GM19438 (cell line): ENCODE results near the gene CFAP97D2.
"Not testable (repeated sequence)": the region's sequence is repeated elsewhere in the genome, so short reads cannot be mapped to it uniquely, and the experiment has no call there.

Source experiments
- ATAC-seq: cut with Tn5 transposase; IDR thresholded peaks from one replicate; pipeline ENCODE4 v1.9.1; 2021; ENCODE audit warnings: low read depth; ENCODE audit not compliant: unreplicated experiment

Gene CFAP97D2

DNA sequence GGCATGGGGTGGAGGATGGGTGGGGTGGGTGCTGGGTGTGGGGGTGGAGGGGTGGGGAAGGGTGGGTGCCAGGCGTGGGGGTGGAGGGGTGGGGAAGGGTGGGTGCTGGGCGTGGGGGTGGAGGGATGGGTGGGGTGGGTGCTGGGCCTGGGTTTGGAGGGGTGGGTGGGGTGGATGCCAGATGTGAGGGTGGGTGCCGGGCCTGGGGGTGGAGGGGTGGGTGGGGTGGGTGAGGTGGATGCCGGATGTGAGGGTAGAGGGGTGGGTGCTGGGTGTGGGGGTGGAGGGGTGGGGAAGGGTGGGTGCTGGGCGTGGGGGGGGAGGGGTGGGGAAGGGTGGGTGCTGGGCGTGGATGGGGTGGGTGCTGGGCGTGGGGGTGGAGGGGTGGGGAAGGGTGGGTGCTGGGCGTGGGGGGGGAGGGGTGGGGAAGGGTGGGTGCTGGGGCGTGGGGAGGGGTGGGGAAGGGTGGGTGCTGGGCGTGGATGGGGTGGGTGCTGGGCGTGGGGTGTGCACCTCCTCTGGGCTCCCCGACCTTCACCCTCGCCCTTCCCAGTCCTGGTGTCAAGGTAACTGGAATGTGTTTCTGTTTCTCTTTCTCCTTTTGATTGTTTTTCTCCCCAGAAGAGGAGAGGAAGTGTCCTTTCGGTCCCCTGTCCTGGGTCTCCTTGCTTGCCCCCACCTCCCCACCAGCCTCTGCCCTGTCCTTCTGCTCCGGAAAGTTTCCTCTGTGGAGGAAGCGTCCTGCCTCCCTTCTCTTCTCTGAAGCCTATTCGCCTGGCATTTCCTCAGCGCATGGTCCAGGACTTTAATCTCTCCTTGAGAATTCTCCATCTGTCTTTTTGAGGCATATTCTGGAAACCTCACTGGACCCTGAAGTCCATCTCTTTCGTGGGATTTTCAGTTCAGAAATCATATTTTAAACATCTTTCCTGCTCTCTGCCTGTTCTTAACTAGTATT is 22.9 kb upstream of the CFAP97D2 start:
- ATAC-seq, result no peak

- ATAC-seq, result no peak
These were observed 21.1 kb upstream of the CFAP97D2 start for GRCh38 chr13:114157869-114158495.

DNA sequence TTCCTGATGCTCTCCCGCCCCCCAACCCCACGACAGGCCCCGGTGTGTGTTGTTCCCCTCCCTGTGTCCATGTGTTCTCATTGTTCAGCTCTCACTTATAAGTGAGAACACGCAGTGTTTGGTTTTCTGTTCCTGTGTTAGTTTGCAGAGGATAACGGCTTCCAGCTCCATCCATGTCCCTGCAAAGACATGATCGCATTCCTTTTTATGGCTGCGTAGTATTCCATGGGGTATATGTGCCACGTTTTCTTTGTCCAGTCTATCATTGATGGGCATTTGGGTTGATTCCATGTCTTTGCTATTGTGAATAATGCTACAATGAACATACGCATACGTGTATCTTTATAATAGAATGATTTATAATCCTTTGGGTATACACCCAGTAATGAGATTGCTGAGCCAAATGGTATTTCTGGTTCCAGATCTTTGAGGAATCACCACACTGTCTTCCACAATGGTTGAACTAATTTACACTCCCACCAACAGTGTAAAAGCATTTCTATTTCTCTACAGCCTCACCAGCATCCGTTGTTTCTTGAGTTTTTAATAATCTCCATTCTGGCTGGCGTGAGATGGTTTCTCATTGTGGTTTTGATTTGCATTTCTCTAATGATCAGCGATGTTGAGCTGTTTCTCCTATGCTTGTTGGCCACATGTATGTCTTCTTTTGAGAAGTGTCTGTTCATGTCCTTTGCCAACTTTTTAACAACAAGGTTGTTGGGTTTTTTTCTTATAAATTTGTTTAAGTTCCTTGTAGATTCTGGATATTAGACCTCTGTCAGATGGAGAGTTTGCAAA is 20.0 kb upstream of the CFAP97D2 start:
- not testable (repeated sequence) for ATAC-seq

- no peak for ATAC-seq
These were observed 18.0 kb upstream of the CFAP97D2 start for GRCh38 chr13:114161028-114161556.

- ATAC-seq, result no peak
These were observed 17.2 kb upstream of the CFAP97D2 start for GRCh38 chr13:114161644-114162532.

DNA sequence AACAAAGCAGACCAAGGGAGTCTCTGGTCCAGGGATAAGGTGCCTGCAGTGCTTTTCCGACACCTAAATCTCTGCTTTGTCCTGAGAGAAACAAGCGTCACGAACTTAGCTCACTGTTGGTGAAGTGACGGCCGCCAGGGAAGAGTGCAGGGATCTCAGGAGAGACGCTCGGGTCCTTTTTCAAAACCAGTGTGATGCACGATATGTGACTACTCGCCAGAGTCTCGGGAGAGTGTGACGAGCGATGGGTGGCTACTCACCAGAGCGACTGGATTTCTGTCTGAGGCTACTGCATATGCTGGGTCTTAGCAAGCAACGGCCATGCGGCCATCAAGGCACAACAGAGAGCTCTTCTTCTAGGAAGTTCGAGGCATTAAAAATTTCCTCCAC is 16.5 kb upstream of the CFAP97D2 start:
- ATAC-seq, result no peak

DNA sequence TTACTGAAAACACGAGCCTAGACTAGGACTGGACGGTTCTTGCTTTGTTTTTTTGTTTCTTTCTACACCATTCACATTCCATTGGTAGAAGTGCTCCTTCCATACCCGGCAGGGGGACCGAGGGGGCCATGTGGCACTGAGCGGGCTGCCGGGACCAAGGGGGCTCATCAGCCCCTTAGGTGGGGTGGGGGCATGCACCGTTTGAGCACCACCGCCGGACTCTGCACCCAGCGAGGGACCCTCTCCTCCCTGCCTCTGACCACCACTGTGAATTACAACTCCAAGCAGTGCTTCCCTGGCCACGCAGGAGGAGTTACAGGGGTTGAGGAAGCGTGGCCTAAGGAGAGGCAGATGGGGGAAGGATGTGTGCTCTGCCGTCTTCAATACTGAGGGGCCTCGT is 15.0 kb upstream of the CFAP97D2 start:
- ATAC-seq, result no peak

DNA sequence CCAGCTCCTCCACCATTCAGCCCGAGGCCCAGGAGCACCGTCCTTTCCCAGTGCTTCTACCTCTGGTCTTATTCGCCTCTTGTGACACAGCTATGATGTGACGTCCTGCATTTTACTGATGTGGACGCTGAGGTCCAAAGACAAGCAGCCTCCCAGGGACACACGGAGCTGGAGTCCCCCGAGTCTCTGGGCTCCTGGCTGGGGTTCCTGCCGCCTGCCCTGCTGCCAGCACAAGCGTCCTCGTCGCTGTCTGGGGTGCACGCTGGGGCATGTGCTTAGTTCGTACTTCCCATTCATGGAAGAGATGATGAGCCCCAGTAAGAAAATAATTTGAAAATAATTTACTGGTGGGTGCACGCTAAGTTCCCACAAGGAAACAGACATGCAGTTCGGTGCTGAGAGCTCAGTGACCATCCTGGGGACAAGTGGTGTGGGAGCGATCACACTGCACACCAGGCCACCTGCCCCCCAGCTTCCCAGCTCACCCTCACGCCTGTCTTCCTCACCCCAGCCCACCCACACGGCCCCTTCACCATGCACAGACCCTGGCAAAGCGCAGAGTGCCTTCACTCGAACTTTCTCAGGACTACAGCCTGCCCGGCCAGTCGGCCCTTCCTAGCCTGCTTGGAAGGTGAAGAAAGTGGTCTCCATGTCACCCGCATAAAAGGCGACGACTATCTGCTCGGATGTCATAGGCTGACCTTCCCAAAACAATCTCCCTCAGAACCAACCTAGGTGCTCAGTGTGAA is 14.2 kb upstream of the CFAP97D2 start:
- no peak for ATAC-seq

DNA sequence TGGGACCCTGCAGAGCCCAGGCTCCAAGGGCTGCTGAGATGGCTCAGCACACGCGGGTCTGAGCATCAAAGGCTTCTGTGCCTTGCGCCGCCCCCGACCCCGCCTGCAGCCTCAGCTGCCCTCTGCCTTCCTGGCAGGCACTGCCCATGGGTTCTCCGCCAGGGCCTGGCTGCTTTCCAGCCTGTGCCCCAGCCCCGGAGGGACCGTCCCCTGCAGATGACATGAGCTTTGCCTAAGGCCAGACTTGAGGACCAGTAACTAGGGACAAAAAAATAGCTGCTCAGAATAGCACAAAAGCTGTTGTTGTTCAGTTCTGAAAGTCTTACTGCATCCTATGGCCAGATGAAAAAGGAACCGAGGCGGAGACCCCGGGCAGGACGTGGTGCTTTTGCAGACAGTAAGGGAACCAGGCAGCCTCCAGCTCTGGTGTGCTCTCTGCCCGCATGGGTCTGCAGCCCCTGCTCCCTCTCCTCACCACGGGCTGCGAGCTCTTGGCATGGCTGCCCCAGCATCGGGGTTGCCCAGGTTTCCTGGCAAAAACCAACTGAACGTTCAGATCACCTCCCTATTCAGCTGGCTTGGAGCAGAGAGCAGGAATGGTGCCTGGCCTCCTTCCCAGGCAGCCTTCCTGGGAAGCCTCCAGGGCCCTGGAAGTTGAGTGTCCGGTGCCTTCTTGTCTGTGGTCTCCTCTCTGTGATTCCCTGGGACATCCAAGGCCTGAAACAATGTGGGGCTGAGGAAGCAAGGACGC is 12.5 kb upstream of the CFAP97D2 start:
- no peak for ATAC-seq

GRCh38 chr13:114167426-114167825 is 11.6 kb upstream of the CFAP97D2 start:
- no peak for ATAC-seq

- ATAC-seq, result no peak
These were observed 11.2 kb upstream of the CFAP97D2 start for GRCh38 chr13:114167885-114168284.

GRCh38 chr13:114173272-114173671 is 5.8 kb upstream of the CFAP97D2 start:
- ATAC-seq, result no peak

DNA sequence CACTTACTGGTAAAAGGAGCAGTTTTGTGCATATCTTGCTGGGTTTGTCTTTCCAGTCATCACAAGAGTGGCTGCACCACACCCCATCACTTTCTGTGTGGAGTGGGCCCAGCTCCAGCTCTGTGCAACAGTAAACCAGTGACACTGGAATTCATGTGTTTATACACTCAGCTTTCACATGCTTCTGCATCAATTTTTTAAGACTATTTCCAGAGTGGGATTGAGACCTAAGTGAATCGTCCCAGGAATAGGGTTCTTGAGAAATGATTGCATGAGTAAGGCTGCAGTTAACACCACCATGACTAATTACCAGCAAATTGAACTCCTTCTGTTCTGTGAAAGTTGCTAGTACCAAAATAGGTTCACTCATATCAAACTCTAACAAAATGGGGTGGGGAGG is 5.3 kb upstream of the CFAP97D2 start:
- no peak for ATAC-seq

DNA sequence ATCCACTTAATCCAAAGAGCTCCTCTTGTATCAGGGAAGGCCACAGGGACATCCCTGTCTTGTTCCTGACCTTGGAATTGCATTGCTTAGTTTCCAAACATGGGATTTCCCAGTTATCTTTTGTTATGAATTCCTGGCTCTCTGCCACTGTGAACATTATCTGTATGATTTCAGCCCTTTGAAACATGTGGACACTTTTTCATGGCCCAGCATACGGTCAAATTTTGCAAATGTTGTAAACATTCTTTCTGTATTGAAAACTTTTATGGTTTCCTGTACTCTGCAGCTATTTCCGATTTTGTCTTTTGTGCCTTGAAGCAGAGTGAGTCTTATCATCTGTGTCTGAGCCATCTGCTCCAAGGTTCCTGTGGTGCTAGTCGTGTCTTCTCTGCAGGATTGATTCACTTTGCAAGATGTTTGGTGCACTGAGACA is 4.5 kb upstream of the CFAP97D2 start:
- no peak for ATAC-seq

DNA sequence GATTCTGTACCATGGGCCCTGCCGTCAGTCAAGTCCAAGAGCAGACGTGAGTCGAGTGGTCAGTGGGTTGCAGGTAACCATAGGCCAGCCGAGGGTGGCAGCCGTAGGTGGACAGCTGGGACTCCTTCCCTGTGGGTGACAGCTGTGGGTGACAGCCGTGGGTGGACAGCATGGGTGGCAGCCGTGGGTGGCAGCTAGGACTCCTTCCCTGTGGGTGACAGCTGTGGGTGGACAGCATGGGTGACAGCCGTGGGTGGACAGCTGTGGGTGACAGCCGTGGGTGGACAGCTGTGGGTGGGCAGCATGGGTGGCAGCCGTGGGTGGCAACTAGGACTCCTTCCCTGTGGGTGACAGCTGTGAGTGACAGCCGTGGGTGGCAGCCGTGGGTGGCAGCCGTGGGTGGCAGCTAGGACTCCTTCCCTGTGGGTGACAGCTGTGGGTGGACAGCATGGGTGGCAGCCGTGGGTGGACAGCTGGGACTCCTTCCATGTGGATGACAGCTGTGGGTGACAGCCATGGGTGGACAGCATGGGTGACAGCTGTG is 2.6 kb upstream of the CFAP97D2 start:
- ATAC-seq, result not testable (repeated sequence)

DNA sequence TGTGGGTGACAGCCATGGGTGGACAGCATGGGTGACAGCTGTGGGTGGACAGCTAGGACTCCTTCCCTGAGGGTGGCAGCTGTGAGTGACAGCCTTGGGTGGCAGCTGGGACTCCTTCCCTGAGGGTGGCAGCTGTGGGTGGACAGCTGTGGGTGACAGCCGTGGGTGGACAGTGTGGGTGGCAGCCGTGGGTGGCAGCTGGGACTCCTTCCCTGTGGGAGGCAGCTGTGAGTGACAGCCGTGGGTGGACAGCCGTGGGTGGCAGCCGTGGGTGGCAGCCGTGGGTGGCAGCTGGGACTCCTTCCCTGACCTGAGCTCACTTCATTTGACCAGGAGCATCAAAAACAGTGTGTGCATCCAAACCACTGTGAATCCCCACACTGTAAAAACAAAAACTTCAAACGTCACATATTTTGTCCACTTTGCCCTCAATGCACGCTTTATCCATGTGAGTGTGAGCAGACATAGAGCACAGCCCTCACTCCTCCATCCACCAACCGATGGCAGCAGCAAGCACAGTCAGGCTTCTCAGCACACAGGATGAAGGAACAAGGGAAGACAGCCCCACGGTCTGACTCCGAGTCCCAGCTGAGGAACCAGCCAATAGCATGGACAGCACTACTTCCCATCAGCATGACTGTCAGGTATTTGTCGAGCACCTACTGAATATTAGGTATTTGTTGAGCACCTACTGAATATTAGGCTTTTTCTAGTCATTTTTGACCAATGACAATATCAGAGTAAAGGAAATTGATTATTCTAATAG is 1.6 kb upstream of the CFAP97D2 start:
- no peak for ATAC-seq

DNA sequence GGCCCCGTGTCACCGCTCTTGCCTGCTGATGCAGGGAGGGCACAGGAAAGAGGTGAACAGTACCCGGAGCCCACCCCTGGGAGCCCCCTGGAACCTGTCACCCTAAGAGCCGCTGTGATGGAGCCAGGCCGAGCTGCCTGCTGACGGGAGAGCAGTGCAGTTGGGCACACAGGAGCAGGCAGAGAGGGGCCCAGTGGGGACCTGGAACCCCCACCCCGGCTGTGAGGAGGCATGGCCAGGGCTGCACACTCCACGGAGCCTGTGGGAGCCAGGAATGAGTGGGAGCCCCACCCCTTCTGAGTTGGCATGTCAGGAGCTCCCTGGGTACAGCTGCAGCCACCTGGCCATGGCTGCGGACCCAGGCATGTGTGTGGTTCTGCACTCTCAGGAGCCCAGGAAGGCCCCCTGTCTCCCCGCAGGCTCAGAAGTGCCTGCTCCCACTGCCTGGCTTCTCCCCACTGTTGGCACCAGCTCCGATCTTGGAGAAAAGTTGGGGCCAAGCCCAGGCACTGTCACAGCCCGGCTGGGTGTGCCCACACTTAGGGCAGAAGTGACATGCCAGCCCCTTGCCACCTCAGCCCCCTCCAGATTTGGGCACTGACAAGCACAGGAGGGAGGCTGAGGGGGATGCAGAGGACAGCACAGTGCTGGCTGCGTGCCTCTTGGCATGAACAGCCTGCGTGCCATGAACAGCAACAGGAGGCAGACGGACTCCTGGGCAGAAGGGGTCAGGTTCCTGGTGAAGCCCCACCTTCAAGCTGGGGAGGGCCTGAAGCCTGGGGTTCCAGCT is 6.3 kb downstream of the CFAP97D2 start:
- ATAC-seq, result no peak
